ENCODE results near the gene KCNN1. TPM values are rescaled to one million over a fixed set of nuclear protein-coding genes. Genes with fewer than 3 reads are reported as not detected.

Gene KCNN1
- total and polyA plus RNA-seq, 7 experiments from 2014 or later: 0.05 TPM; not detected in 6

DNA sequence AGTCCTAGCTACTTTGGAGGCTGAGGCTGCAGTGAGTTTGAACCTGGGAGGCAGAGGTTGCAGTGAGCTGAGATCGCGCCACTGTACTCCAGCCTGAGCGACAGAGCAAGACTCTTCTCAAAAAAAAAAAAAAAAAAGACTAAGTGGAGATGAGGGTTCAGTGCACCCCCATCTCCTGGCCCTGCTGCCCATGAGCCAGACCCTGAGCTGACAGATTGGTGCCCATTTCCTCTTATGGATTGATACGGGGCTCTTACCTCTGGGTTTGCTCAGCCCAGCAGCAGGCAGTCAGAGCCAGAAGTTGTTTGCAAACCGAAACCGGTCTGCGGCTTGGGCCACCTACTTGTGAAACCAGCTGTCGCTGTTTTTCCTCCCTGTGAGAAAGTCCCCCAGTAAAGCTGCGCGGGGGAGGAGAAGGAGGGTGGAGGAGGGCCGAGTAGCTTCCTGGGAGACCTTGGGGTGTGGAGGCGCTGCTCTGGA lies 78.0 kb downstream of the KCNN1 start:
- peaks cover 12 to 31% of the 10 kb centered on the region in 2 donors for H3K4me1 ChIP-seq (ENCODE audit: control insufficient read depth in 2 of 2, insufficient read depth in 2 of 2, low read length in 2 of 2)
- peaks cover 0 to 10% (median 0%) of the 10 kb centered on the region in 5 donors for H3K27me3 Mint-ChIP-seq
- peak; percentile 97 for ATAC-seq
- intact Hi-C loops (cut with micrococcal nuclease): loop anchor here (1.0 to 2.0 kb wide), 7 partner anchors 13 to 42 kb away; partner anchors contain the start of genes ARRDC2 (in 1 of the 2) and IL12RB1 (in 1 of the 2)
- peak overlapping the region; percentile 81 to 98 (median 95) for H3K27ac Mint-ChIP-seq
- no peaks in the 10 kb centered on the region for H3K9me3 ChIP-seq (ENCODE audit: control insufficient read depth in 2 of 3, low read length in 3 of 3)
- H3K27me3 ChIP-seq (ENCODE audit: control insufficient read depth in 2 of 2, insufficient read depth in 2 of 2, low read length in 2 of 2): no peaks in the 10 kb centered on the region
- no peaks in the 10 kb centered on the region for H3K36me3 ChIP-seq (ENCODE audit: control insufficient read depth in 2 of 3, insufficient read depth in 3 of 3, low read length in 3 of 3)
- H3K4me3 ChIP-seq (ENCODE audit: low read length): peak overlapping the region; percentile 79
- peaks cover 0 to 5% (median 0%) of the 10 kb centered on the region in 11 donors for H3K9me3 Mint-ChIP-seq
- CTCF ChIA-PET: interaction anchor here (0.6 to 3.2 kb wide), 8 partner anchors 8 to 38 kb away, joined by 3 to 13 read pairs (median 4); no protein-coding TSS in a partner anchor
- H3K27ac ChIP-seq (ENCODE audit: low read depth, low read length): peak overlapping the region; percentile 76
- H3K4me3 Mint-ChIP-seq: peak overlapping the region; percentile 66 to 90 (median 86)
- H3K4me1 Mint-ChIP-seq: peaks cover 35 to 60% (median 55%) of the 10 kb centered on the region in 7 donors
- H3K36me3 Mint-ChIP-seq: peaks cover 0 to 32% (median 0%) of the 10 kb centered on the region in 5 donors
- DNase-seq: peak; percentile 51 to 87 (median 78)
- POLR2A ChIA-PET: interaction anchor here (0.6 to 45.2 kb wide), 12 partner anchors 10 to 262 kb away, joined by 3 to 961 read pairs (median 4); partner anchors contain the start of genes ARRDC2, JUND and MAST3

DNA sequence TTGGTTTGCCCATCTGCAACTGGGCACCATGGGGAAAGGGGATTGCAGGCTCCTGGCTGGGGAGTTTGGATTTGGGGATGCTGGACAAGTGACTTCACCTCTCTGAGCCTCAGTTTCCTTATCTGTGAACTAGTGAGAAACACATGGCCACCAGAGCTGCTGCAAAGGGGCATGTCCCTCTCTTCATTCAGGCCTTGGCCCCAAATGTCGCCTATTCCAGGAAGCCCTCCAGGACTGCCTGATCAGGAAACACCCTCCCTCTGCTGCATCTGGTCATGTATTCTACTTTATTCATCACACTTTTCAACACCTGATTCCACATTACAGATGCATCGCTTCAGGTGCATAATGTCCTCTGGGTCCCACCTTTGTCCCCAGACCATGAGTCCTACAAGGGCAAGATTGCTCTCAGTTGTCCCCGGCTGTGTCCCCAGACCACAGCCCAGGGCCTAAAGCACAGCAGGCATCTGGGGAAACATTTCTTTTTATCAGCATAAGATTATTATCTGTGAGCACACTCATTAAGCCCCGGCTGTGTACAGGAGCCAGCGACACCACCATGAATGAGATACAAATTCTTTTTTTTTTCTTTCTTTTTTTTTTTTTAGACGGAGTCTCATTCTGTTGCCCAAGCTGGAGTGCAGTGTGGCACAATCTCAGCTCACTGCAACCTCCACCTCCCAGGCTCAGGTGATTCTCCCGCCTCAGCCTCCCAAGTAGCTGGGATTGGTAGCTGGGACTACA lies 78.6 kb downstream of the KCNN1 start:
- peaks cover 0 to 7% (median 0%) of the 10 kb centered on the region in 5 donors for H3K27me3 Mint-ChIP-seq
- peak overlapping the region; percentile 81 to 98 (median 95) for H3K27ac Mint-ChIP-seq
- DNase-seq: no peak
- peaks cover 0 to 5% (median 0%) of the 10 kb centered on the region in 11 donors for H3K9me3 Mint-ChIP-seq
- ChIA-PET POLR2A (interaction anchor here (0.6 to 45.2 kb wide), 10 partner anchors 10 to 263 kb away, joined by 3 to 961 read pairs (median 4); partner anchors contain the start of genes ARRDC2, JUND and MAST3), CTCF (interaction anchor here (0.6 to 3.2 kb wide), 10 partner anchors 8 to 133 kb away, joined by 3 to 13 read pairs (median 4); no protein-coding TSS in a partner anchor)
- H3K27me3 ChIP-seq (ENCODE audit: control insufficient read depth in 2 of 2, insufficient read depth in 2 of 2, low read length in 2 of 2): no peaks in the 10 kb centered on the region
- H3K27ac ChIP-seq (ENCODE audit: low read depth, low read length): peak overlapping the region; percentile 76
- peak overlapping the region; percentile 66 to 90 (median 86) for H3K4me3 Mint-ChIP-seq
- ATAC-seq: no peak
- peaks cover 41 to 67% (median 61%) of the 10 kb centered on the region in 7 donors for H3K4me1 Mint-ChIP-seq
- peaks cover 0 to 30% (median 0%) of the 10 kb centered on the region in 5 donors for H3K36me3 Mint-ChIP-seq
- no peaks in the 10 kb centered on the region for H3K9me3 ChIP-seq (ENCODE audit: control insufficient read depth in 2 of 3, low read length in 3 of 3)
- H3K4me3 ChIP-seq (ENCODE audit: low read length): peak overlapping the region; percentile 79
- intact Hi-C loops (cut with micrococcal nuclease): loop anchor here (1.0 to 2.0 kb wide), 7 partner anchors 13 to 41 kb away; partner anchors contain the start of genes ARRDC2 (in 1 of the 2) and IL12RB1 (in 1 of the 2)
- H3K4me1 ChIP-seq (ENCODE audit: control insufficient read depth in 2 of 2, insufficient read depth in 2 of 2, low read length in 2 of 2): peaks cover 12 to 33% of the 10 kb centered on the region in 2 donors
- H3K36me3 ChIP-seq (ENCODE audit: control insufficient read depth in 2 of 3, insufficient read depth in 3 of 3, low read length in 3 of 3): no peaks in the 10 kb centered on the region

GRCh38 chr19:18046059-18046718 lies 79.3 kb downstream of the KCNN1 start:
- no peak for DNase-seq
- Mint-ChIP-seq H3K9me3 (peaks cover 0 to 2% (median 0%) of the 10 kb centered on the region in 11 donors), H3K4me1 (peaks cover 47 to 68% (median 64%) of the 10 kb centered on the region in 7 donors), H3K27ac (peak overlapping the region; percentile 78 to 98 (median 95)), H3K27me3 (peaks cover 0 to 4% (median 0%) of the 10 kb centered on the region in 5 donors), H3K36me3 (peaks cover 0 to 27% (median 0%) of the 10 kb centered on the region in 5 donors), H3K4me3 (peak overlapping the region in 3 of 10 donors; percentile 72 to 90 (median 87))
- POLR2A ChIA-PET: interaction anchor here (0.6 to 45.2 kb wide), 2 partner anchors 27 to 105 kb away, joined by 4 to 961 read pairs; partner anchors contain the start of gene ARRDC2
- no peak for ATAC-seq
- Histone ChIP-seq H3K4me1 (ENCODE audit: control insufficient read depth in 2 of 2, insufficient read depth in 2 of 2, low read length in 2 of 2) (peaks cover 12 to 33% of the 10 kb centered on the region in 2 donors), H3K9me3 (ENCODE audit: control insufficient read depth in 2 of 3, low read length in 3 of 3) (no peaks in the 10 kb centered on the region), H3K36me3 (ENCODE audit: control insufficient read depth in 2 of 3, insufficient read depth in 3 of 3, low read length in 3 of 3) (no peaks in the 10 kb centered on the region), H3K27me3 (ENCODE audit: control insufficient read depth in 2 of 2, insufficient read depth in 2 of 2, low read length in 2 of 2) (no peaks in the 10 kb centered on the region), H3K4me3 (ENCODE audit: low read length) (no peak overlapping the region), H3K27ac (ENCODE audit: low read depth, low read length) (peak overlapping the region; percentile 76)
- CTCF ChIA-PET: interaction anchor here (0.7 to 3.2 kb wide), 4 partner anchors 12 to 134 kb away, joined by 4 to 13 read pairs (median 9); no protein-coding TSS in a partner anchor
- intact Hi-C loops (cut with micrococcal nuclease): no loop called here

GRCh38 chr19:18049385-18049784 lies 82.5 kb downstream of the KCNN1 start:
- Histone ChIP-seq H3K36me3 (ENCODE audit: control insufficient read depth in 2 of 3, insufficient read depth in 3 of 3, low read length in 3 of 3) (no peaks in the 10 kb centered on the region), H3K27me3 (ENCODE audit: control insufficient read depth in 2 of 2, insufficient read depth in 2 of 2, low read length in 2 of 2) (no peaks in the 10 kb centered on the region), H3K4me1 (ENCODE audit: control insufficient read depth in 2 of 2, insufficient read depth in 2 of 2, low read length in 2 of 2) (peaks cover 12 to 13% of the 10 kb centered on the region in 2 donors), H3K27ac (ENCODE audit: low read depth, low read length) (no peak overlapping the region), H3K4me3 (ENCODE audit: low read length) (no peak overlapping the region), H3K9me3 (ENCODE audit: control insufficient read depth in 2 of 3, low read length in 3 of 3) (no peaks in the 10 kb centered on the region)
- no peak overlapping the region for H3K4me3 Mint-ChIP-seq
- intact Hi-C loops (cut with micrococcal nuclease): no loop called here
- peaks cover 0 to 18% (median 0%) of the 10 kb centered on the region in 5 donors for H3K36me3 Mint-ChIP-seq
- no peak for DNase-seq
- H3K27me3 Mint-ChIP-seq: no peaks in the 10 kb centered on the region
- ATAC-seq: no peak
- H3K9me3 Mint-ChIP-seq: peaks cover 0 to 2% (median 0%) of the 10 kb centered on the region in 11 donors
- CTCF ChIA-PET: no interaction called here
- peak overlapping the region in 2 of 9 donors; percentile 51 to 97 for H3K27ac Mint-ChIP-seq
- POLR2A ChIA-PET: interaction anchor here (0.6 to 45.2 kb wide), 2 partner anchors 30 to 41 kb away, joined by 4 to 961 read pairs; partner anchors contain the start of gene ARRDC2
- H3K4me1 Mint-ChIP-seq: peaks cover 31 to 60% (median 51%) of the 10 kb centered on the region in 7 donors

Other genes with a start within 250 kb of the KCNN1 start
- gene MAP1S, start 247.6 kb upstream of the KCNN1 start, total RNA-seq: 10 to 100 TPM; 28.6 to 73.8 (median 52.5) TPM
- 10 to 100 TPM; 21.9 to 48.4 TPM for gene MAP1S, start 247.6 kb upstream of the KCNN1 start, polyA plus RNA-seq
- gene FCHO1, start 215.6 kb upstream of the KCNN1 start, total RNA-seq: 100 to 1,000 TPM in 2 of 5 experiments, 10 to 100 TPM in 3; 73.2 to 107 (median 87.7) TPM
- 10 to 100 TPM; 14.7 to 43.4 TPM for gene FCHO1, start 215.6 kb upstream of the KCNN1 start, polyA plus RNA-seq
- under 1 TPM in 2 of 5 experiments, not detected in 3; 0.53 to 0.96 TPM for gene B3GNT3, start 172.0 kb upstream of the KCNN1 start, total RNA-seq
- gene B3GNT3, start 172.0 kb upstream of the KCNN1 start, polyA plus RNA-seq: 1 to 10 TPM in 1 of 2 donors, under 1 TPM in 1; 0.43 to 1.0 TPM
- gene INSL3, start 145.6 kb upstream of the KCNN1 start, total RNA-seq: 10 to 100 TPM in 1 of 5 experiments, 1 to 10 TPM in 4; 5.5 to 11.1 (median 8.2) TPM
- gene INSL3, start 145.6 kb upstream of the KCNN1 start, polyA plus RNA-seq: 1 to 10 TPM; 2.0 to 6.0 TPM
- gene JAK3, start 119.1 kb upstream of the KCNN1 start, total RNA-seq: 100 to 1,000 TPM; 154 to 296 (median 202) TPM
- gene JAK3, start 119.1 kb upstream of the KCNN1 start, polyA plus RNA-seq: 100 to 1,000 TPM; 125 to 153 TPM
- 1,000 to 10,000 TPM; 2,413 to 3,932 (median 3,224) TPM for gene RPL18A, start 107.2 kb upstream of the KCNN1 start, total RNA-seq
- 1,000 to 10,000 TPM; 4,242 to 4,833 TPM for gene RPL18A, start 107.2 kb upstream of the KCNN1 start, polyA plus RNA-seq
- 1 to 10 TPM; 1.2 to 4.1 (median 3.6) TPM for gene SLC5A5, start 95.2 kb upstream of the KCNN1 start, total RNA-seq
- 1 to 10 TPM; 2.0 to 2.9 TPM for gene SLC5A5, start 95.2 kb upstream of the KCNN1 start, polyA plus RNA-seq
- gene CCDC124, start 34.1 kb upstream of the KCNN1 start, total RNA-seq: 10 to 100 TPM; 28.7 to 60.5 (median 32.6) TPM
- 10 to 100 TPM; 31.1 to 63.8 TPM for gene CCDC124, start 34.1 kb upstream of the KCNN1 start, polyA plus RNA-seq
- gene ARRDC2, start 41.1 kb downstream of the KCNN1 start, total RNA-seq: 100 to 1,000 TPM in 4 of 5 experiments, 10 to 100 TPM in 1; 77.2 to 237 (median 152) TPM
- 10 to 100 TPM; 31.8 to 60.1 TPM for gene ARRDC2, start 41.1 kb downstream of the KCNN1 start, polyA plus RNA-seq
- 100 to 1,000 TPM in 1 of 5 experiments, 10 to 100 TPM in 4; 17.7 to 110 (median 25.0) TPM for gene IL12RB1, start 119.8 kb downstream of the KCNN1 start, total RNA-seq
- 10 to 100 TPM; 17.6 to 24.1 TPM for gene IL12RB1, start 119.8 kb downstream of the KCNN1 start, polyA plus RNA-seq
- gene MAST3, start 130.7 kb downstream of the KCNN1 start, total RNA-seq: 10 to 100 TPM; 36.0 to 58.7 (median 50.6) TPM
- gene MAST3, start 130.7 kb downstream of the KCNN1 start, polyA plus RNA-seq: 10 to 100 TPM; 10.2 to 20.3 TPM
- 10 to 100 TPM; 12.3 to 24.6 (median 16.4) TPM for gene PIK3R2, start 186.1 kb downstream of the KCNN1 start, total RNA-seq
- 1 to 10 TPM; 2.2 to 5.1 TPM for gene PIK3R2, start 186.1 kb downstream of the KCNN1 start, polyA plus RNA-seq
- 100 to 1,000 TPM in 2 of 5 experiments, 10 to 100 TPM in 3; 51.3 to 514 (median 59.5) TPM for gene IFI30, start 206.7 kb downstream of the KCNN1 start, total RNA-seq
- 1 to 10 TPM; 6.7 to 7.6 TPM for gene IFI30, start 206.7 kb downstream of the KCNN1 start, polyA plus RNA-seq
- 1 to 10 TPM; 4.8 to 9.4 (median 6.7) TPM for gene MPV17L2, start 226.1 kb downstream of the KCNN1 start, total RNA-seq
- gene MPV17L2, start 226.1 kb downstream of the KCNN1 start, polyA plus RNA-seq: 10 to 100 TPM in 1 of 2 donors, 1 to 10 TPM in 1; 7.0 to 15.5 TPM
- 10 to 100 TPM in 2 of 5 experiments, 1 to 10 TPM in 3; 5.7 to 16.7 (median 8.8) TPM for gene RAB3A, start 236.9 kb downstream of the KCNN1 start, total RNA-seq
- gene RAB3A, start 236.9 kb downstream of the KCNN1 start, polyA plus RNA-seq: 1 to 10 TPM; 1.9 to 3.3 TPM